Skeletal muscle cell (primary cell): ENCODE measurements around the gene CMPK1.
"Not testable (repeated sequence)": the region's sequence is repeated elsewhere in the genome, so short reads cannot be mapped to it uniquely, and the experiment has no call there.

Experiments
- DNase-seq: peaks from one replicate; pipeline ENCODE4 v3.0.0-alpha.2; 2010; ENCODE audit warnings: low read depth
- H3K4me3 ChIP-seq: 2 replicates; pipeline ENCODE4 v1.5.1; 2011; ENCODE audit warnings: low read depth, mild to moderate bottlenecking, control low read depth, low read length, moderate library complexity

Gene CMPK1

DNA sequence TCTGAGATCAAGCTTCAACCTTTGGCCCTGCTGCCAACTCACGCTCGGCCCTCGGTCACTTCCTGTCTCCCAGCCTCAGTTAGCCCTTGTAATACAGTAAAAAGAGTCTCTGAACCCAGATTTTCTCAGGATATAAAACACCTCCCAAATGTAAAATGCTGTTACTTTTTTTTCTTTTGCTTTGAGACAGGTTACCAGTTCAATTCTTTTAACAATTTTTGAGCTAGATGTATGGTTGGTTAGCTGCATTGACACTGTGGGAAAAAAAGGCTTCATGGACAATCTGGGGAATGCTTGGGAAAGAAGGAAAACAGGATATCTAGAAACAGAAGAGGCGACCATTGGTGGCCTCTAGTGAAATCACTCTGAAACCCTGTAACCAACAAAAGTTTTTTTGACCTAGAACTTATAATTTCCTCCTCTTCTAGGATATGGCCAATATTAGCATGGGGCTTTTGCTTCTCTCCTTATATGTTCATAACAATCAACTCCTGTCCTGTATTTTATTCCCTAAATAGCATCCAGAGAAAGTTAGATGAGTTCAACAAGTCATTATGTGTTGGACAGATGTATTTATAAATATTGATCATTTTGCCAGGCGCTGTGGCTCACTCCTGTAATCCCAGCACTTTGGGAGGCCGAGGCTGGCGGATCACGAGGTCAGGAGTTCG is 1.3 kb downstream of the CMPK1 start:
- DNase-seq, result no peak

DNA sequence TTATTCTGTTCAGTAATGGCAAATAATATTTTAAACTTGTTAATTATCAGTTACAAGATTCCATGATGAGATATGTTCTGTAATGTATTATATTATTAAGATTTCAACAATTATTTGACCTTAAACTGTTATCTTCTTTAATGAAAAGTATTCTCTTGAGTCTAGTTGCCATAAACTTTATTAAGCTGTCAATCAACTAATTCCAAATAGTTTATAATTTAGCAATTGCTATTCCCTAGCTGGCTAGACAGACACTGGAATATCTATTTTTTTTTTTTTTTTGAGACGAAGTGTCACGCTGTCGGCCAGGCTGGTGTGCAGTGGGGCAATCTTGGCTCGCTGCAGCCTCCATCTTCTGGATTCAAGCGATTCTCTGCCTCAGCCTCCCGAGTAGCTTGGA is 3.8 kb downstream of the CMPK1 start:
- no peak for DNase-seq
- H3K4me3 ChIP-seq, result no peak overlapping the region

More for the DNA sequence above, 1.3 kb downstream of the CMPK1 start:
- peak overlapping the region; percentile 86 for H3K4me3 ChIP-seq

DNA sequence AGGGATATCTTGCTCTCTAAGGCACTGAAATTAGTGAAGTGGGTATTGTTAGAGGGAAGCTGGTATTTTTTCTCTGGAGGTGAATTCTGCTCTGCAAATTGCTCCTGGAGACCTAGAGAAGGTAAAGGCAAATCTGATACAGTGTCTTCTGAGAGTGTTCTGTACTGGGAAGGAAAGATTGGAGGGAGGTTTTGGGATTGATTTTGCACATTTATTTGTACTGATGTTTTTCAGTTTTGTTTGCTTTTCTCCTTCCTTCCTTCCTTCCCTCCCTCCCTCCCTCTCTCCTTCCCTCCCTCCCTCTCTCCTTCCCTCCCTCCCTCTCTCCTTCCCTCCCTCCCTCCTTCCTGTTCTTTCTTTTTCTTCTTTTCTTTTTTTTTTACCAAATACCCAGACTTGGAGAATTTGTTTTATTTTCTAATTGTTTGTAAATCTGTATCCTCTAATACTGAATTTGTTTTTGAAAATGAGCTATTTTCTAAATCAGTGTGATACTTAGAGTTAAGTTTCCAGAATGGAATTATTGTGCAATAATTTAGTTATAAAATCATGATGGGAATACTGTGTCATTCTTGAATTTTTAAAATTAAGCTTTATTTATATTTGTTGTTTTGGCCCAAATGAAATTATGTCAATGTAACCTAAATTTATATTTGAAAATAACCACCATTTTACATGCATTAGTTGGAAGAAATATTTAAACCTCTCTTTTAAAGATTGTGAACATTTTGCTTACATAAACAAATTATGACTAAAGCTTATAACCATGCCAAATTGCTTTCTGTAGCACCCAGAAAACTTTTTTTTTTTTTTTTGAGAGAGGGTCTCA is 4.9 kb downstream of the CMPK1 start:
- no peak overlapping the region for H3K4me3 ChIP-seq
- DNase-seq, result no peak

DNA sequence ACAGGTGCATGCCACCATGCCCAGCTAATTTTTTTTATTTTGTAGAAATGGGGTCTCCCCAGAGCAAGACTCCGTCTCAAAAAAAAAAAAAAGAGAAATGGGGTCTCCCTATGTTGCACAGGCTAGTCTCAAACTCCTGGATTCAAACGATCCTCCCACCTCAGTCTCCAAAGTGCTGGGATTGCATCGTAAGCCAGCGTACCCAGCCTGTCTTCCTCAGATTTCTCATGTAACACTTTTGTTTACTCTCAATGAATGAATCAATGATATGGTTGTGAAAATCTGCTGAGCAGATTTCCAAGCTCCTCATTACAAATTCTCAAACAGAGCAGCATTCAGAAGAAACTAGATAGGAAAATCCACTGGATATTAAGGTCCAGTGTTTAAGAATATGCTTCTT is 6.6 kb downstream of the CMPK1 start:
- no peak overlapping the region for H3K4me3 ChIP-seq
- DNase-seq, result no peak

DNA sequence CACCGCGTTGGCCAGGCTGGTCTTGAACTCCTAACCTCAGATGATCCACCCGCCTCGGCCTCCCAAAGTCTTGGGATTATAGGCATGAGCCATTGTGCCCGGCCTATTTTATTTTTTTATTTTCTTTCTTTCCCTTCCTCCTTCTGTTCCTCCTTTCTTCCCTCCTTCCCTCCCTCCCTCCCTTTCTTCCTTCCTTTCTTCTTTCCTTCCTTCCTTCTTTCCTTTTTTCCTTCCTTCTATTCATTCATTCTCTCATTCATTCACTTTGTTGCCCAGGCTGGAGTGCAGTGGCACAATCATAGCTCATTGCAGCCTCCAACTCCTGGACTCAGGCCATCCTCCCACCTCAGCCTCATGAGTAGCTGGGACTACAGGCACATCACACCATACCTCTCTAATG is 13.4 kb downstream of the CMPK1 start:
- not testable (repeated sequence) for DNase-seq, H3K4me3 ChIP-seq

DNA sequence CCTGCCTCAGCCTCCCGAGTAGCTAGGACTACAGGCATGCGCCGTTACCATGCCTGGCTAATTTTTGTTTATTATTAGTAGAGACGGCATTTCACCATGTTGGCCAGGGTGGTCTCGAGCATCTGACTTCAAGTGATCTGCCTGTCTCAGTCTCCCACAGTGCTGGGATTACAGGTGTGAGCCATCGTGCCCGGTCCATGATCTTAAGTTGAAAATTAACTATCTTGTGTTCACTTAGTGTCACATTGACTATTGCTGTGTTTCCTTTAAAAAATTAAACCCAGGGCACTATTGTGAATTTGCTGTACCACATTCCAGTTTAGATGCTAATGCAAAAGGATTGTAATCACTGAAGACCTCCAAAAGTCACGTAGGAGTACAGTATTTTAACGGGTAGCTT is 14.1 kb downstream of the CMPK1 start:
- no peak for DNase-seq
- H3K4me3 ChIP-seq, result no peak overlapping the region

DNA sequence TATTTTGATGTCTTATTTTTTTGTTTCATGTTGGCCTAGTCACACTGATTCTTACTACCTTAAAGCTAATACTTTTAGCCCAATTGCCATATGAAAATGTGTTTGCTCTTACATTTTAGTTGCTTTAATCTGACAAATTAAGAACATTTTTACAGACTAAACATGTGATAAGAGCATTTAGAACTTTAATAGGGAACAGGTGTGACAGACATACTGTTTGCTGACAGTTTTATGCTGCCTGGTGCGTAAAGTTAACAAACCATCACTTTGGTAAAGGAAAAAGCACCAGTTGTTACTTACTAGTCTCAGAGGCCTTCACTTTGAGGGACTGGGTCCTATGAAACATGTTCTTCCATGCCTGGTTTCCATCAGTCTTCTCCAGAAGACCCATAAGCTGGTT is 14.7 kb downstream of the CMPK1 start:
- no peak for DNase-seq
- H3K4me3 ChIP-seq, result no peak overlapping the region

DNA sequence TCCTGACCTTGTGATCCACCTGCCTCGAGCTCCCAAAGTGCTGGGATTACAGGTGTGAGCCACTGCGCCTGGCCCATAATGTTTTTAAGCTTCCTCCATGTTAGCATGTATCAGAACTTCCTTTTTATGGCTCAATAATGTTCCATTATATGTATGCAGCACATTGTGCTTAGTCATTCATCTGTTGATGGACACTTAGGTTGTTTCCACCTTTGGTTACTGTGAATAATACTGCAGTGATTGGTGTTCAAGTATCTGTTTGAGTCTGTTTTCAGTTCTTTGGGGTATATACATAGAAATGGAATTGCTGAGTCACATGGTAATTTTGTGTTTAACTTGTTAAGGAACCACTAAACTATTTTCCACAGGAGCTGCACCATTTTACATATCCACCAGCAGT is 17.7 kb downstream of the CMPK1 start:
- DNase-seq, result no peak

DNA sequence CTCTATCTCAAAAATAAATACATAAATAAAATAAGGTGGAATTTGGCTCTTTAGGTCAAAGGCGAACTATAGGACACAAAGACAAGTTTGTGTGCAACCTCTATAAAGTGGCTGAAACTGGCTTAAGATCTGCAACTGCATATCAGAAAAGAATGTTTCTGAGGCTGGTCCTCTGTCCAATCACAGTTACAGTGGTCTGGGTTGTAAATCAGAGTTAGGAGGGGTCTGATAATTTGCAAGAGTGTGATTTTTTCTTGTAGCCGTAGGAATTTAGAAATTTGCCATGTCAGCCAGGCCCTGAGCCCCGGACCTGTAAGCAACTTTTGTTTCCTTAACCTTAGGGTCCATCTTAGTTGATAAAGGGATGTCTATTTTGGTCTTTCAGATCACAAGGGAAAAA is 27.8 kb downstream of the CMPK1 start:
- DNase-seq, result no peak
- H3K4me3 ChIP-seq, result no peak overlapping the region

More for the DNA sequence above, 17.7 kb downstream of the CMPK1 start:
- H3K4me3 ChIP-seq, result no peak overlapping the region

DNA sequence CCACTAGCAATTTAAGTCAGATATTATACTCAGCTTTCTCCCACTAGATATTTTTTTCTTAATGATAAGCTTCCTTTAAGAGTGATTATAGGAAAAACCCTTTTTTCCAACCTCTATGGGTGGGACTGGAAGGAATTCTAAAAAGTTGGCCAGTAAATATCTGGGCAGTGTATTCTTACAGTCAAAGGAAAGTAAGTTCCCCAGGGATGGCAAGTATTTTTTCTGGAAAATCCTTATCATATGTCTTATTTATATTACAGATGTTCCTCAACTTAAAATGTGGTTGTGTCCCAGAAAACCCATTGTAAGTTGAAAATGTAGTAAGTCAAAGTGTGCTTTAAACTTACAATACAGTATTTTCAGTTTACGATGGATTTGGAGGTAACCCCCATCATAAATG is 29.2 kb downstream of the CMPK1 start:
- DNase-seq, result no peak
- H3K4me3 ChIP-seq, result no peak overlapping the region

DNA sequence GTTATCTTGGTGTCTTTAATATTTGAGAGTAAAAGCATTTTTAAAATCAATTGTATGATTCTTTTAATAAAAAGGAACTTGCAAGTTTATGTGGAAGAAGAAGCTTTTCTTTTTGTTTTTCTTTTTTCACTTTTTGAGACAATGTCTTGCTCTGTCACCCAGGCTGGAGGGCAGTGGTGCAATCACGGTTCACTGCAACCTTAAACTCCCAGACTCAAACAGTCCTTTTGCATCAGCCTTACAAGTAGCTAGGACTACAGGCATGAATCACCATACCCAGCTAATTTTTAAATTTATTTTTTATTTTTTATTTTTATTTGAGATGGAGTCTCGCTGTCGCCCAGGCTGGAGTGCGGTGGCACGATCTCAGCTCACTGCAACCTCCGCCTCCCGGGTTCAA is 34.1 kb downstream of the CMPK1 start:
- DNase-seq, result no peak
- no peak overlapping the region for H3K4me3 ChIP-seq

DNA sequence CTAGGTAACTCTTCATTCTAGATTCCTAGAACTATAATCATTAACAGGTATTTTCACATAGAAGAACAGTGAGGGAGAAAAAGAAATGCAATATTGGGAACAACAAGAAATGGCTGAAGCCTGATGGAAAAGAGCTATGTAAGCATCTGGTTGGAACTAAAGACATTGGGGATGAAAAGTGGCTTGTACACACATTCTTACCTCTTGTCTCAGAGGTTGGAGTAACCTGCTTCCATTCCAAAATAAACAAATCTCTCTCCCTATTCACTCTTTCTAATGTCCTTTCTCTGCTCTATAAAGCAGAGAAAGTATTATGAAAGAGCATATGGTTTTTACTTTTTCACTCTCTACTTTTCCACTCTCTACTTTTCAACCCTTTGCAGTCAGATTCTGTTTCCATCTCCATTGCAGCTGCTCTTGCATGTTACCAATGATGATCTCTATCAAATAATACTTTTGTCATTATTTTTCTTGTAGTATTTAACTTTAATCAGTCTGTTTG is 37.5 kb downstream of the CMPK1 start:
- DNase-seq, result no peak
- no peak overlapping the region for H3K4me3 ChIP-seq

DNA sequence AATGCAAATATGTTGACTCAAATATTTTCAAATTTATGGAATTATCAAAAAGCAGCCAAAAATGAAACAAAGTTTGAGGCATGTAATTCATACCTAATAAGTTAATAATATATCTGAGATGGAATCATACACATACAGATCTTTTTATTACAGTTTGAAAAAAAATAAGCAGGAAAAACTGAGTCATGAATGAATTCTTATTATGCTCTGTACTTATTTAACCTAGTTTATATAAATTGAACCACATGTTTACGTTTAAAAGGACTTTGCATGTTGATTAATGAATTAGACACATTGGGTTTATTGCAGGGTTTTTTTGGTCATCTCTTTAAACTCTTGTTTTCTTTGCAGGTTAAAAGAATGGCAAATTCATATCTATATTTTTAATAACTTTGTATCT is 40.9 kb downstream of the CMPK1 start:
- no peak for DNase-seq

DNA sequence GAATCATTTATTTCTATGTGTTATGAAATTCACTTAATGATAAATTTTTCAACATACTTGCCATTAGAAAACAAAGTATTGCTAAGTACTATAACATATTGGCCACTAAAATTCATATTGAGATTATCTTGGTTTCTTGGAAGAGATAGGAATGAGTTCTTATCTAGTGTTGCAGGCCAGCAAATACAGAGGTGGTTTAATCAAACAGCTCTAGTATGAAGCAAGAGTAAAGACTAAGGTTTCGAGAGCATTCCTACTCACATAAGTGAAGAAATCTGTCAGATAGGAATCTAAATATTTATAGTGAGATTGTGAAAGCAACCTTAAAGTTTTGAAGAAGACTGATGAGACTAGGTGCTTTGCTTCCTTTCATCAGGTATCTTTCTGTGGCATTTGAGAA is 44.6 kb downstream of the CMPK1 start:
- no peak overlapping the region for H3K4me3 ChIP-seq
- DNase-seq, result no peak

More for the DNA sequence above, 40.9 kb downstream of the CMPK1 start:
- no peak overlapping the region for H3K4me3 ChIP-seq

DNA sequence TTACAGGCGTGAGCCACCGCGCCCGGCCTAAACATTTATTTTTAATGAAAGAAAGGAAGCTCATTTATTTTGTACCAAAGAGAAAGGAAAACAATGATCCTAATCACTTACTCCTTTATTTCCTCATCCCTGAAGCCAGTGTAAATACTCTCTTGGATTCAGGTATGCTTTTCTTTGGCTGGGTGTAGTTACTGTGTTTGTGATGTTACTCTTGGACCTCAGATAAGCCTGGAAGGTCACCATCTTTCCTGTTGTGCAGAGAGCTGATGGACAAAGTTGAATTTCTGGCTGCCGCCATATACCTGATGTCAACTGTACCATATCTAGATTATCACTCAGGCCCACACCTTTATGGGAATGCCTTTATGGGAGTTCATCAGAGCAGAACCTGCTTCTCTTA is 47.1 kb downstream of the CMPK1 start:
- H3K4me3 ChIP-seq, result no peak overlapping the region
- no peak for DNase-seq

DNA sequence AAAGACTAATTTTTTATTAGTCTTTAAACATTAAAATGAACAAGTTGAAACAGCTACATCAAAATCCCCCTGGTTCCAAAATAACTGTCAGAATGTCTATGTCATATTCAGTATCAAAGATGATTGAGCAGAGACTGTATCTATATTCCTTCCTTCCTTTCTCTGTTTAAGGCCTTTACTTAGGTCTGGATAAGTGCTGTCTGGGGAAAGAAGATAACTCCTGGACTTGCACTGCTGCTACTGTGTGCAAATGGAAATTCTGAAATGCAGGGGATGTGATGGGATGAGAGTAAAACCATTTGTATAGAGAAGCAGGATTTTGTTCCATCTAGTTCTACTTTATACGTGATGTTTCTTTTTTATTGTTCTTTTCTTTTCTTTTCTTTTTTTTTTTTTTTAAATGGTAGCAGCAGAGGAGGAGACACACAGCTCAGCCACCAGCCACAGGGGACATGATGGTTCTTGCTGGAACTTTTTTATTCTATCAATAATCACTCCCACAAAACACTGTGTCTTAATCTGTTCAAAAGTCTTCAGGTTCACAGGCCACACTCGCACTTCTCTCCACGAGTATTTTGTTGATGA is 48.9 kb downstream of the CMPK1 start:
- DNase-seq, result no peak
- no peak overlapping the region for H3K4me3 ChIP-seq

DNA sequence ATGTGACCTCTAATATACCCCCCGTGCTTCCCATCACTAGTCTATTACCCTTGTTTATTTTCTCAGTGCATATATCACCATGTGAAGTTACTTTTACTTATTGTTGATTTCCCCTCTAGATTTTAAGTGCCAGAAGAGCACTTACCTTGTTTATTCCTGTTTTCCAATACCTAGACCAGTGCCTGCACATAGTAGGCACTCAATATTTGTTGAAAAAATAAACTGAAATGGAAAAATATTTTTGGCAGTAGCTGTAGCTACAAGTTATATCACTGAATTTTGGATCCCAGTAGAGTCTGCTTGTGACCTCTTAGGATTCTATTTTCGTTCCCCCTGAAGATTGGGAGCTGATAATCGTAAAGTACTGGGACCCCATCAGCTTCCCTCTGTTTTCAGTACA is 50.5 kb downstream of the CMPK1 start:
- DNase-seq, result no peak
- H3K4me3 ChIP-seq, result no peak overlapping the region

DNA sequence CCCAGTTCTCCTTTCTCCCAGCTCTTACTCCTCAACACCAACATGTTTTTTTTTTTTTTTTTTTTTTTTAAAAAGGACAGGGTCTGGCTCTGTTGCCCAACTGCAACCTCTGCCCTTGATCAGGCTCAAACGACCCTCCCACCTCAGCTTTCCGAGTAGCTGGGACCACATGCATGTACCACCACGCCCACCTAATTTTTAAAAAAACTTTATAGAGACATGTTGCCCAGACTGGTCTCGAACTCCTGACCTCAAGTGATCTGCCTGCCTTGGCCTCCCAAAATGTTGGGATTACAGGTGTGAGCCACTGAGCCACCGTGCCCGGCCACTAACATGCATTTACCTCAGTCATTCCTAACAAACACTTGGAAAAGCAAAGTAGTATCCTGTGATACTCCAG is 51.4 kb downstream of the CMPK1 start:
- no peak for DNase-seq
- no peak overlapping the region for H3K4me3 ChIP-seq

DNA sequence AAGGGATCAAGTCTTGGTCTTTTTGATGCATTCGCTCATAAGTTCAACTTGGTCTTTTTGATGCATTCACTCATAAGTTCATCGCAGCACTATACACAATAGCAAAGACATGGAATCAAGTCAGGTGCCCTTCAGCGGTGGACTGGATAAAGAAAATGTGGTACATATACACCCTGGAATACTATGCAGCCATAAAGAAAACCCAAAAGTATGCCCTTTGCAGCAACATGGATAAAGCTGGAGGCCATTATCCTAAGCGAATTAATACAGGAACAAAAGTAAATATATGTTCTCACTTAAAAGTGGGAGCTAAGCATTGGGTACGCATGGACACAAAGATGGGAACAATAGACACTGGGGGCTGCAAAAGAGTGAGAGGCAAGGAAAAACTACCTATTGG is 52.7 kb downstream of the CMPK1 start:
- no peak overlapping the region for H3K4me3 ChIP-seq
- DNase-seq, result no peak

DNA sequence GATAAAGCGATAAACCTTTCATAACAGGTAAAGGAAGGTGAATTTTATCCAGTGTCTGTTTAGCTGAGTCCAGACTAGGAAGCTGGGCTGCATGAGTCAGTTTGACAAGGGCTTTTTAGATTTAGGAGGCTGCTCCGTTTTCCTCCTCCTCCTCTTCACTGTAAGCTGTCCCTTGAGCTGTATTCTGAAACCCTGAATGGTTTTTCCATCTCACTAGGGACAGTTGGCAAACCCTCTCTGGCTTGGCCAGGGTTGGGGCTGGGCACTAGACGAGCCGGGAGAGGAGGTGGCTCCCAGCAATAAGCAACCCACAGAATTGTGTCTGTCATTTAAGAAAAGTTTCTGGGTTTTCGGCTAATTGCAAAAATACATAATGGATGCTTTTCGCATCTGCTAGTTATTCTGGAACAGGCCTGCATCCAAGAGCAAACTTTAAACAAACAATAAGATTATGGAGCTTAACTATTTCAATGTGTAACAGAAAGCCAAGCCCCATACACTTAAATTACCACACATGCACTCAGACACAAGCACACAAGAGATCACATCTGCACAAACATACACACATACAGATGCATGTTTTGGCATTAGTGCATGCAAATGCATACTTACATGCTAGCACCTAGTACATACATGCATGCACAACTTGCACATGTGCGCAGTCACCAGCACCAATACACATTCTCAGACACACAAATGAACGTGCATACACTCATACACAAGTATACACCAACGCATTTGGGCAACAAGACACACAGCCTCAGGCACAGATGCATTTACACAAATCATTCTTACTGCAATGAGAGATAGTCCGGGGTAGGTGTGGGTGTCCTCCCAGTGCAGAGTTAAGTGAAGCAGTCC is 54.7 kb downstream of the CMPK1 start:
- no peak for DNase-seq
- no peak overlapping the region for H3K4me3 ChIP-seq
